Fibroblast of skin of abdomen (primary cell): Measurements from ENCODE around the gene PF4V1. TPM values are rescaled to one million over a fixed set of nuclear protein-coding genes. Genes with fewer than 3 reads are reported as not detected.

Experiments
- DNase-seq: peaks from one replicate; pipeline ENCODE4 v3.0.0-alpha.2; 2013
- polyA plus RNA-seq, 2 experiments: library from polyadenylated mRNA; unstranded; fragments of 120-200 nt; gene quantifications; one replicate each; pipeline ENCODE4 v1.2.1, GENCODE V29; 2013; ENCODE audit not compliant: insufficient read length in 2 of 2

Gene PF4V1
- not detected for polyA plus RNA-seq (2013, experiment 1 of 2; ENCODE audit: insufficient read length)
- polyA plus RNA-seq (2013, experiment 2 of 2; ENCODE audit: insufficient read length) = not detected

GRCh38 chr4:73853246-73853704 lies at the start of gene PF4V1:
Gene PF4V1, plus strand, starts transcription at chr4:73853296. Its CDS starts 67 bp downstream, at chr4:73853363.
- no peak for DNase-seq

DNA sequence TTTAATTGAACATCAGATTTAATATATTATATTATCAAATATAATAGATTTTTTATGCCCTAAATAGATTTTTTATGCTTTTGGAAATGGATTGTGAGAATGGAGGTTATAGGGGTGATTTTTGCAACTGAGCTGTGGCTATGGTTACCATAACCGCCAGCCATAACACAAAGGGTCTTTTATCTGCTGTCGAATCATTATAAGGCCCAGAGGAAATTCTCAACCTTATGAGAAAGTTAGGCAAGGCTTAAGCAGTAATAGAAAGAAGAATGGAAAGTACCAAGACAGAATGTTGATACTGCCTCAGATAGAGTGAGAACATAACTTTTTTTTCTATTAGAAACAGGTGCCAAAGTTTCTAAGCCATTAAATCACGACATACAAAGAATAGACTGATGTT lies 42.9 kb upstream of the PF4V1 start:
- no peak for DNase-seq

- DNase-seq = no peak
These were observed 41.3 kb upstream of the PF4V1 start for GRCh38 chr4:73811841-73812240.

GRCh38 chr4:73814679-73815078 lies 38.4 kb upstream of the PF4V1 start:
- no peak for DNase-seq

GRCh38 chr4:73815145-73815544 lies 38.0 kb upstream of the PF4V1 start:
- no peak for DNase-seq

- DNase-seq = peak; percentile 93
These were observed 36.3 kb upstream of the PF4V1 start for GRCh38 chr4:73816814-73817213.

- no peak for DNase-seq
These were observed 35.8 kb upstream of the PF4V1 start for GRCh38 chr4:73817341-73817740.

DNA sequence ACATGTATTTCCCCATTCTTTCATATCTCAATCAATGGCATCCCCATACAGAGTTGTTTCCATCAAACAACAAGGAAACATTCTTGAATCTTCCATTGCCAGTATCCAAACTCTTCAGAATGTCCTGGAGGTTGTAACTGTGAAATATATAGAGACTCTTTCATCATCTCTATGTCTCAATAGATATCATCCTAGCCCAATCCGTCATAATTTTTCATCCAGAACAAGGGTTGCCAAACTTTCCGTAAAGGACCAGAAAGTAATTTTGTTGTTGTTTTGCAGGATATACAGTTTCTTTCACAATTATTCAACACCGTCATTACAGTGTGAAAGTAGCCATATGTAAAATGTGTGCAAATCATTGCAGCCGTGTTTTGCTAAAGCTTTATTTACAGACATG lies 31.8 kb upstream of the PF4V1 start:
- no peak for DNase-seq

DNA sequence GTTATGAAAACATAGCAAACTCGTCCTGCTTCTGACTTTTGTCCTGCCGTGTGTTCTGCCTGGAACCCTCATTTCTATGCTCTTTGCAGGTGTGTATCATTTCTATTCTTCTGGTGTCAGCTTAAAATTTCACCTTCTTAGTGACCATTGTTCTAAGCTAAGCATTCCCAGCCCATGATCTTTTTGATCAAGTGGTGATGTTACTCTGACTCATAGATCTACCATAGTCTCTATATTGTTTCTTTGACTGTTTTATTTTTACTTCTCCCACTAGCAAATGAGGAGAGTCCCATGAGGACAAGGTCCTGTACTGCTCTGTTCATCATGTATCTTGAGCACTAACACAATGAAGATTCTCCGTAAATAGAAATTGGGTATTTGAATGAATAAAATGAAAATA lies 30.7 kb upstream of the PF4V1 start:
- no peak for DNase-seq

DNA sequence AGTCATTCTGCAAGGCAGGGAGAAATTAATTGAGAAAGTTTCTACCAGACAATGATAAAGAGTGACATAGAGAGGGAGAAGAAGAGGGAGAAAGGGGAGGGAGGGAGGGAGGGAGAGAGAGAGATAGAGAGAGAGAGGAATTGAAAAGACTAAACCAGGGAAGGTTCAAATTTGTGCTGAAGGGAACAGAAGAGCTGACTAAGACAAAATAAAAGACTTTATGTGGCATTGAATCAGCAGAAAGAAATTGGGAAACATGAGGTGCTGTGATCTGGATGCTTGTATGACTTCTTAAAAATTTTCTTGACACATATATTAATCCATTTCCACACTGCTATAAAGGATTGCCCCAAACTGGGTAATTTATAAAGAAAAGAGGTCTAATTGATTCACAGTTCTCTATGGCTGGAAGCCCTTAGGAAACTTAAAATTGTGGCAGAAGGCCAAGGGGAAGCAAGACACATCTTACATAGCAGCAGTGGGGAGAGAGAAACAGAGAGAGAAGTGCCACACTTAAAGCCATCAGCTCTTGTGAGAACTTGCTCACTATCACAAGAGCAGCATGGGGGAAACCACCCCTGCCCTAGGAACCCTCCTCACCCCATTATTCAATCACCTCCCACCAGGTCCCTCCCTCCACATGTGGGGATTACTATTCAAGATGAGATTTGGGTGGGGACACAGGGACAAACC lies 30.1 kb upstream of the PF4V1 start:
- DNase-seq = no peak

DNA sequence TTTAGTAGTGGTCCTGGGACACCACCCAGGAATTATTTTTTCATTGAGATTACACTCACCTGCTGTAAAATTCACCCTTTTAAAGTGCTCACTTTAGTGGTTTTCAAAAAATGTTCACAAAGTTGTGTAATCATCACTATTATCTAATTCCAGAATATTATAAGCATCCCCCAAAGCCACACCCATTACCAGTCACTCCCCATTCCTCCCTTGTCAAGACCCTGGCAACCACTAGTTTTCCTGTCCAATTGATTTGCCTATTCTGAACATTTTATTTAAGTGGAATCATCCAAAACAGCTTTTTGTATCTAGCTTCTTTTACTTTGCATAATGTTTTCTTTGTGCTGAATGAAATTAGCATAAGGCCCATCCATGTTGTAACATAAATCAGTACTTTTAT lies 29.3 kb upstream of the PF4V1 start:
- no peak for DNase-seq

GRCh38 chr4:73828956-73829355 lies 24.1 kb upstream of the PF4V1 start:
- peak; percentile 53 for DNase-seq

DNA sequence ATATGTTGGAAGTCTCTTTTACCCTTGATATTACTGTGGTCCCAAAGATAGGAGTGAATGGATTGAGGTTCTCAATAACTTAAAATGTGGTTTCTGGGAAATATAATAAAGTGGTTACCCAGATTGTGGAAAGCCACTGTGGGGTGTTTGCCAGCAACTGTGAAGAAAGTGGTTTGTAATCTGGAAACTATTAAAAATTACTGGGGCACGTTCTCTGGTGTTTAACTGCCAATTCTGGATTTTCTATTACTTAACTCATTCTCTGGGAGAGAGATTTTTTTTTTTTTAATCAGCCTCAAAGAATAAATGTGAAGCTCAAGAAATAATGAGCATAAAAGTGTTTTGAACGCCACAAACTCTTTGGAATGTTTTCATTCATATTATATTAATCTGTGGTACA lies 21.5 kb upstream of the PF4V1 start:
- peak; percentile 80 for DNase-seq

- peak; percentile 77 for DNase-seq
These were observed 20.4 kb upstream of the PF4V1 start for GRCh38 chr4:73832651-73833237.

DNA sequence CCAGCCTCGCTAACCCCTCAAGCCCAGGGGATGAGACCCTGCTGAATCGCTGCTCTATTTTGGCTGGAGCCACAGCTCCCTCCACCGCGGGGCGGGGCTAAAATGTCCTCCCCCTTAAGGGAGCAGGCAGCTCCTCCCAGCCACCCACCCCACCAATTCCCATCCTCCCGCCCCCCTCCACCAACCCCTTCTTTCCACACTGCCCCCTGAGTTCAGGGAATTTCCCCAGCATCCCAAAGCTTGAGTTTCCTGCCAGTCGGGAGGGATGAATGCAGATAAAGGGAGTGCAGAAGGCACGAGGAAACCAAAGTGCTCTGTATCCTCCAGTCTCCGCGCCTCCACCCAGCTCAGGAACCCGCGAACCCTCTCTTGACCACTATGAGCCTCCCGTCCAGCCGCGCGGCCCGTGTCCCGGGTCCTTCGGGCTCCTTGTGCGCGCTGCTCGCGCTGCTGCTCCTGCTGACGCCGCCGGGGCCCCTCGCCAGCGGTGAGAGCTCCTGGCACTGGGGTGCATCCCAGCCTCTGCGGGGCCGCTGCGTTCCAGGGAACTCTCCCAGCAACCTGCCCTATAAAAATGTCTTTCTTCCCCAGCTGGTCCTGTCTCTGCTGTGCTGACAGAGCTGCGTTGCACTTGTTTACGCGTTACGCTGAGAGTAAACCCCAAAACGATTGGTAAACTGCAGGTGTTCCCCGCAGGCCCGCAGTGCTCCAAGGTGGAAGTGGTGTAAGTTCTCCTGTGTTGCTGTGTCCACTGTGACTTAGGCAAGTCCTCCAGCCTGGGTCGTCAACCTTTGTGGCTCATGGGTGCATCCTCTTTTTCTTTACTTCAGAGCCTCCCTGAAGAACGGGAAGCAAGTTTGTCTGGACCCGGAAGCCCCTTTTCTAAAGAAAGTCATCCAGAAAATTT lies 16.5 kb upstream of the PF4V1 start, which contains the start of gene CXCL6:
Gene CXCL6, plus strand, starts transcription at position 306 of the 907 bp plus-strand sequence. Its CDS starts 73 bp downstream, at position 379.
- DNase-seq = peak; percentile 36

GRCh38 chr4:73839071-73839470 lies 14.0 kb upstream of the PF4V1 start:
- DNase-seq = no peak

- no peak for DNase-seq
These were observed 13.4 kb upstream of the PF4V1 start for GRCh38 chr4:73839715-73840114.

GRCh38 chr4:73841243-73841925 lies 11.7 kb upstream of the PF4V1 start:
- no peak for DNase-seq

DNA sequence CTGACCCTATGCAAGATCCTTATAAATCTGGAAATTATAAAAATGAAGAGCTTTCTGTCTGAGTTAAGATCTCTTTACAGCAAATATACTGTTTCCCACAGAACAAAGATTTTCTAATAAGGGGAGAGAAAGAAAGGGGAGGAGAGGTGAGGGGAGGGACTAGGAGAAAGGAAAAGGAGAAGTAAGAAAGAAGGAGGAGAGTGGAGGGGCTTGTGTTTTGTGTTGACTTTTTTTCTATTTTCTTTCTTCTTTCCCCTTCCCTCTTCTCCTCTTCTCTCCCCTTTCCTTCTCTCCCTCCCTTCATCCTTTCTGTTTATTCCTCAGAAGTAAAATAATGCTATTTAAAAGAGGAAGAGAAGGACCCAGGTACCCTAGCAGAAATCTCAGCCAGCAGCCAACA lies 10.4 kb upstream of the PF4V1 start:
- DNase-seq = no peak

- DNase-seq = peak; percentile 31
These were observed 9.7 kb upstream of the PF4V1 start for GRCh38 chr4:73843369-73843768.

DNA sequence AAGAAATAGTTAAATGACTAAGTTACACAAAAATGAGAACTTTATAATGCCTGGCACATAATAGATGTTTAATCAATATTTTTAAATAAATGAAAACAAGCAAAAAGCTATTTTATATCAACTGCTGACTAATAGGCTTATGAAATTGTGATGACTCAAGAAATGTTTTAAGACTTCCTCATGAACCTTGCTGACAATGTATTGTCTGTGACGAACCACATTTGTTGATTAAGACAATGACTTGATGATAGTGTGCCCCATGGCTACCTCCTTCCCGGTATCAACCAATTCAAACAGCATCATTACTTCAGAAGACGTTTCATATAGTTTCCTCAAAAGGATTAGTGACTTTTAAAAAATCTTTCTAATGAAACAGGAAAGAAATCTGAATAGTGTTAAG lies 8.8 kb upstream of the PF4V1 start:
- DNase-seq = peak; percentile 67

DNA sequence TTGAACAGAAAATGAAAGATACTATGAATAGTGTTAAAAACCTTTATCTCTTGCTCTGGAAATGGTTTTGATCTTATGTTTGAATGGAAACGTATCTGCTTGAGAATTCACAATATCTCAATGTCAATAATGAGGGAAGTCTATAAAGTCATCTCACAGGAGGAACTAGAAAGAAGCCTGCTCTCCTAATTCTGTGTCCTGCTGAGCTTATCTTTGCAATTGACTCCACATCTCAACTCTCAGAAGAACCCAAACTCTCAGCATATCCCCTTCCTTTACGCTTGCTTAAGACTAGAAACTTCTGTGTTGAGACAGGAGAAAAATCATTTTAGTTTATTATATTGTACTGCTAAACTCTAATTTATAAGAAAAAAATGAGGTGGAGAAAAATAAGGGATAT lies 8.3 kb upstream of the PF4V1 start:
- no peak for DNase-seq
